ENCODE measurements around the gene UTP25.
A peak's percentile ranks its signal among the peaks of the same experiment; 100 is the strongest.

DNA sequence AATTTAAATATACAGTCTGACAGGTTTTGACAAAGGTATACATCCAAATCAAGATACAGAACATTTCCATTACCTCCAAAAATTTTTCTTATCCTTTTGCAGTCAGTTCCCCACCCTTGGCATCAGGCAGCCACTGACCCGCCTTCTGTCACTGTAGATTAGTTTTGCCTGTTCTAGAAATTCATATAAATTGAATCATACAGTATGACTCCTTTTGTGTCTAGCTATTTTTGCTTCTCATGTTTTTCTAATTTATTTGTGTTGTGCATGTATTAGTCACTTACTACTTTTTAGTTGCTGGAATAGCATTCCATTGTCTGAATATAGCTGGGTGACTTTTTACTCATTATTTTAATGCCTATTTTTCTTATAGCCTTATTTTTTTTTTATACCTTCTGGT lies 3.8 kb downstream of the UTP25 start:
- no peak for TF ChIP-seq CTCF (IDR thresholded peaks at IDR 0.05; ENCODE audit: extremely low read depth in 1 of 2, insufficient read depth in 1 of 2, low read depth in 1 of 2, low read length in 2 of 2)
- TF ChIP-seq POLR2A (IDR thresholded peaks at IDR 0.05; ENCODE audit: low read depth, low read length), result no peak
- TF ChIP-seq POLR2AphosphoS5 (IDR thresholded peaks at IDR 0.05; ENCODE audit: insufficient read depth, low read depth, low read length), result no peak
- peak; percentile 7 for TF ChIP-seq JUN (IDR thresholded peaks at IDR 0.05; ENCODE audit: borderline replicate concordance, insufficient read depth, insufficient read length, low read depth)
- TF ChIP-seq EZH2 (IDR thresholded peaks at IDR 0.05; ENCODE audit: borderline replicate concordance, low read depth, low read length, severe bottlenecking), result no peak
- TF ChIP-seq MYC (IDR thresholded peaks at IDR 0.05; ENCODE audit: low read depth, low read length), result no peak
- TF ChIP-seq, protein P1, sequence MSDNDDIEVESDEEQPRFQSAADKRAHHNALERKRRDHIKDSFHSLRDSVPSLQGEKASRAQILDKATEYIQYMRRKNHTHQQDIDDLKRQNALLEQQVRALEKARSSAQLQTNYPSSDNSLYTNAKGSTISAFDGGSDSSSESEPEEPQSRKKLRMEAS (IDR thresholded peaks at IDR 0.05; ENCODE audit: insufficient read depth, insufficient read length), result no peak

All from endothelial cell of umbilical vein (primary cell).